Measurements from ENCODE around the gene ADAMTS17. TPM values are rescaled to one million over a fixed set of nuclear protein-coding genes. Genes with fewer than 3 reads are reported as not detected.

ADAMTS17 gene
- total RNA-seq, 1 experiment from 2014 or later, result 0.15 TPM

- H3K4me1 ChIP-seq (ENCODE audit: insufficient read depth, low read length, poor library complexity, severe bottlenecking), result no peaks in the 10 kb centered on the region
- no peak for TF ChIP-seq EZH2 (IDR thresholded peaks at IDR 0.05; ENCODE audit: borderline replicate concordance, low read depth, low read length, poor library complexity, severe bottlenecking)
- TF ChIP-seq CTCF (conservative IDR thresholded peaks at IDR 0.05; ENCODE audit: low read depth, low read length), result no peak
- no peak for DNase-seq (ENCODE audit: low spot score)
- CTCF ChIA-PET, result no interaction called here
- no peak overlapping the region for H3K27ac ChIP-seq (ENCODE audit: low read depth, low read length, poor library complexity, severe bottlenecking)
- peaks cover 4% of the 10 kb centered on the region for H3K9me3 ChIP-seq (ENCODE audit: low read depth, low read length, poor library complexity, severe bottlenecking)
- no peaks in the 10 kb centered on the region for H3K27me3 ChIP-seq (replicated peaks; ENCODE audit: insufficient read depth, low read depth, low read length, poor library complexity)
- no peaks in the 10 kb centered on the region for H3K36me3 ChIP-seq (ENCODE audit: insufficient read depth, low read length, poor library complexity, severe bottlenecking)
- no peak overlapping the region for H3K4me3 ChIP-seq (ENCODE audit: low read depth, low read length, poor library complexity, severe bottlenecking)
- BruUV-seq (replicated peaks), result no TSS peak
- POLR2A ChIA-PET (ENCODE audit: low non-redundant PET), result no interaction called here
- intact Hi-C loops (cut with micrococcal nuclease; ENCODE audit: unreplicated experiment), result no loop called here
Measured at GRCh38 chr15:100104245-100104644, 237.5 kb downstream of the ADAMTS17 start.

GRCh38 chr15:100103828-100104227 is 237.9 kb downstream of the ADAMTS17 start:
- peaks cover 4% of the 10 kb centered on the region for H3K9me3 ChIP-seq (ENCODE audit: low read depth, low read length, poor library complexity, severe bottlenecking)
- no peaks in the 10 kb centered on the region for H3K27me3 ChIP-seq (replicated peaks; ENCODE audit: insufficient read depth, low read depth, low read length, poor library complexity)
- intact Hi-C loops (cut with micrococcal nuclease; ENCODE audit: unreplicated experiment), result no loop called here
- BruUV-seq (replicated peaks), result no TSS peak
- no peak overlapping the region for H3K27ac ChIP-seq (ENCODE audit: low read depth, low read length, poor library complexity, severe bottlenecking)
- POLR2A ChIA-PET (ENCODE audit: low non-redundant PET), result no interaction called here
- no peak overlapping the region for H3K4me3 ChIP-seq (ENCODE audit: low read depth, low read length, poor library complexity, severe bottlenecking)
- TF ChIP-seq CTCF (conservative IDR thresholded peaks at IDR 0.05; ENCODE audit: low read depth, low read length) (no peak), EZH2 (IDR thresholded peaks at IDR 0.05; ENCODE audit: borderline replicate concordance, low read depth, low read length, poor library complexity, severe bottlenecking) (no peak)
- H3K4me1 ChIP-seq (ENCODE audit: insufficient read depth, low read length, poor library complexity, severe bottlenecking), result no peaks in the 10 kb centered on the region
- no peaks in the 10 kb centered on the region for H3K36me3 ChIP-seq (ENCODE audit: insufficient read depth, low read length, poor library complexity, severe bottlenecking)
- CTCF ChIA-PET, result no interaction called here
- no peak for DNase-seq (ENCODE audit: low spot score)

DNA sequence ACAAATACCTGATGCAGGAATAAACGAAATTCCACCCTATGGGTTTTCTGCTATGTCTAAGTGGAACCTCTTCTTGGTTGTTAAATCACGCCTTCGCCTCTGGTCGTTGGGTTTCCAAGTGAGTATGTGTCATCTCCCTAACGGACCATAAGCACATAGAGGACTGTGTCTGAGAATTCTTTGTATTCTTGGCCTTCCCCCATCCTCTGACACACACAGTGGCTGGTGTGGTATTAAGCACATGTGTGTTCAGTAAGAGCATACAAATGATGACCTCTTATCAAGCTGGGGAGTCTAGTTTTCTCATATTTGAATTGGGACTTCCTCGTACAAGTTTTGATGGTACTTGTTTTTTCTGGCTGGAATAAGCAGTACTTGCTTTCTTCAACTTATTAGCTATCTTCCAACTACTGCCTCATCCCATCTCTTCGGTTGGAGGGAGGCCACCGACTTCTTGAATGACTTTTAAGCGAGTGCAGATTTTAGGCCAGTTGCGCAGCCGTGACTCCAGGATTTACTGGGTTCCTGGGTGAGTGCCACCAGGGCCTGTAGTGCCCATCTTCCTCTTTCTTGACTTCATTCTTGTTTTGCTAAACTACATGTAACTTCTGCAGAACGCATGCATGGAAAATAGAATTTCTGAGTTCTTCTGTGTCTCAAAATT is 240.2 kb downstream of the ADAMTS17 start:
- H3K9me3 ChIP-seq (ENCODE audit: low read depth, low read length, poor library complexity, severe bottlenecking), result peaks cover 11% of the 10 kb centered on the region
- H3K27ac ChIP-seq (ENCODE audit: low read depth, low read length, poor library complexity, severe bottlenecking), result no peak overlapping the region
- no peaks in the 10 kb centered on the region for H3K27me3 ChIP-seq (replicated peaks; ENCODE audit: insufficient read depth, low read depth, low read length, poor library complexity)
- intact Hi-C loops (cut with micrococcal nuclease; ENCODE audit: unreplicated experiment), result no loop called here
- DNase-seq (ENCODE audit: low spot score), result no peak
- no TSS peak for BruUV-seq (replicated peaks)
- no peaks in the 10 kb centered on the region for H3K4me1 ChIP-seq (ENCODE audit: insufficient read depth, low read length, poor library complexity, severe bottlenecking)
- no peak overlapping the region for H3K4me3 ChIP-seq (ENCODE audit: low read depth, low read length, poor library complexity, severe bottlenecking)
- POLR2A ChIA-PET (ENCODE audit: low non-redundant PET), result no interaction called here
- TF ChIP-seq CTCF (conservative IDR thresholded peaks at IDR 0.05; ENCODE audit: low read depth, low read length) (no peak), EZH2 (IDR thresholded peaks at IDR 0.05; ENCODE audit: borderline replicate concordance, low read depth, low read length, poor library complexity, severe bottlenecking) (no peak)
- H3K36me3 ChIP-seq (ENCODE audit: insufficient read depth, low read length, poor library complexity, severe bottlenecking), result no peaks in the 10 kb centered on the region
- CTCF ChIA-PET, result no interaction called here
